OCI-M1 (cell line): Measurements from ENCODE around the gene HIVEP1.

ENCODE experiments used
- DNase-seq: peaks from one replicate; lab custom pipeline; 2025; lab: John Stamatoyannopoulos, UW

Gene HIVEP1

DNA sequence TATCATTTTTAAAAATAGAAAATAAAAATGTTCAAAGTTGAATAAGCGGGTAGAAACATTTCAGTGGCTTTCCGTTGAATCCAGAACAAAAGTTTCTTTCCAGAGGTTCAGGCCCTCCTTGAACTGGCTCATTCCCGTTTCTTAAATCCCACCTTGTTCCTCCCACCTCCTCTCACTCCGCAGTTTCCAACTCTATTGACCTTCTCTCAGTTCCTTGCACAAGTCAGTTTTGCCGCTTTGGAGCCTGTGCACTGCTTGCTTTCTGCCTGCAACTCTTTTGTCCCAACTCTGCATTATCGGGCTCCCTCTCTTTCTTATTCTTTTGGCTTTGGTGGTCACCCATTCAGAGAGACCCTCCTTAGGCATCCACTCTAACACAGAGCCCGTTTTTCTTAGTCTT lies 178.1 kb downstream of the HIVEP1 start:
- DNase-seq: no peak

DNA sequence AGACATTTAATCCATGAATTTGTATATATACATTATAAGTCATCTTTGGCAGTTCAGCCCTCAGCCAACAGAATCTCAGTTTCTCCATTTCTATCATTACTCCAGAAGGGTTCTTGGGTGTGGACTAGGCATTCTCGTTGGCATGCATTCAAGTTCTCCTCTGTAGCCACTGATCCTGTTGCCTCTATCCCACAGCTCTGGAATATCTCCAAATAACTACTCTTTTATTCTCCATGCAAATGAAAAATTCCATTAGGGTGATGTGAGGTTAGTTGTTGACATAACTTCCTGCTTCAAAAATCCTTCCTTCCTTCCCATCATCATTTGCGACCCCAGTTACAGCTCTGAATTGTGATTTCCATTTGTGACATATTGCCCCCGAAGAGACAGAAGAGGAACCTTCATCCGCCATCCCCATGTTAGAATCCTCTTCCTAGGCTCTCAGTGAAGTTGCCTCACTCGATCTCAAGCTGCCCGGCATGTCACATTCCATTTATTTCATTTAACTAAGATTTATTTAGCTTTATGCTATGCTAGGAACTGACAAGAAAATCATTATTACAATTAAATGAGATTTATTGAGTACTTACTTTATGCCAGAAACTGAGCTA lies 184.3 kb downstream of the HIVEP1 start:
- DNase-seq: no peak

DNA sequence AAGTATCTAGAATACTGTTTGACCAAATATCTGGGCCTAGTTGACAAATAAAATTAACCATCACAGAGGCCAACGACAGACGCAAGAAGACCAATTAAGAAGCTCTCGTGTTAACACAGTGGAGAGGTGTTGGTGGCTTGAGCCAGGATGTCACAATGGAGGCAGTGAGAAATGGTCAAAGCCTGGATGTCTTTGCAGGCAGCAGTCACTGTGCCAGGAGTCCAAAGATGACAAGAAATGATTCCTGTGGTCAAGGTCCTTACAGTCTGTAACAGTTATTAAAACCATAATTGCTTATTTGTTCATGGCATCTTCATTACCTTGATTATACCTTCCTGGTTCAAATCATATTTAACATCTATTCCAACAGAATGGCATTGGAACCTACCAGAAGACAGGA lies 186.7 kb downstream of the HIVEP1 start:
- no peak for DNase-seq

GRCh38 chr6:12200015-12200564 lies 188.0 kb downstream of the HIVEP1 start:
- peak; percentile 31 for DNase-seq

- DNase-seq: no peak
Observed at GRCh38 chr6:12200761-12201160, 188.6 kb downstream of the HIVEP1 start.

DNA sequence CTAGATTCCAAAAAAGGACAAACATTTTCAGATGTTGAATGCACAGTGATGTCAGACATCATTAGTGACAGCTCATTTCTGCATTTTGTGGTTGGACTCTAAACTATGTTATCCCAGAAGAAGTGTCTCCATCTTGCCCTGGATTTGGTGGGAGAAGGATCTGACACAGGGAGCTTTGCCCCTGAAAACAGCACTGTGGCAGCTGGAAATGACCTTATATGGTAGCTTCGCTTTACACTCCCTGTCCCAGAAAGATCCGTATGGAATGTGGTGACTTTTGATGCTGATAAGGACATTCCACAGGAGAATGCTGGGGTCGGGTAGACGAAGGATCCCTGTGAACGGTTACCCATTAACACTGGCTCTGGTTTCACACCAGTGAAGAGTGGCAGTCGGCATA lies 190.9 kb downstream of the HIVEP1 start:
- DNase-seq: no peak

- no peak for DNase-seq
Observed at GRCh38 chr6:12208190-12208589, 196.1 kb downstream of the HIVEP1 start.

GRCh38 chr6:12208673-12209072 lies 196.6 kb downstream of the HIVEP1 start:
- no peak for DNase-seq
